GM18907 (cell line): ENCODE measurements around the gene GPD2.

Source experiments
- ATAC-seq: cut with Tn5 transposase; IDR thresholded peaks from one replicate; pipeline ENCODE4 v1.9.1; 2021; ENCODE audit warnings: mild to moderate bottlenecking, moderate library complexity; ENCODE audit not compliant: unreplicated experiment

Gene GPD2

GRCh38 chr2:156435718-156436496 lies at the start of gene GPD2:
GPD2 (plus strand) TSS chr2:156436379; CDS start chr2:156476106, 39,727 bp downstream.
- peak; percentile 67 for ATAC-seq

GRCh38 chr2:156394033-156394741 lies 42.0 kb upstream of the GPD2 start:
- no peak for ATAC-seq

GRCh38 chr2:156396126-156396525 lies 40.1 kb upstream of the GPD2 start:
- ATAC-seq: peak; percentile 38

GRCh38 chr2:156397229-156397628 lies 39.0 kb upstream of the GPD2 start:
- ATAC-seq: no peak

- ATAC-seq: no peak
Observed at GRCh38 chr2:156398176-156398575, 38.0 kb upstream of the GPD2 start.

GRCh38 chr2:156399224-156399949 lies 36.8 kb upstream of the GPD2 start:
- no peak for ATAC-seq

DNA sequence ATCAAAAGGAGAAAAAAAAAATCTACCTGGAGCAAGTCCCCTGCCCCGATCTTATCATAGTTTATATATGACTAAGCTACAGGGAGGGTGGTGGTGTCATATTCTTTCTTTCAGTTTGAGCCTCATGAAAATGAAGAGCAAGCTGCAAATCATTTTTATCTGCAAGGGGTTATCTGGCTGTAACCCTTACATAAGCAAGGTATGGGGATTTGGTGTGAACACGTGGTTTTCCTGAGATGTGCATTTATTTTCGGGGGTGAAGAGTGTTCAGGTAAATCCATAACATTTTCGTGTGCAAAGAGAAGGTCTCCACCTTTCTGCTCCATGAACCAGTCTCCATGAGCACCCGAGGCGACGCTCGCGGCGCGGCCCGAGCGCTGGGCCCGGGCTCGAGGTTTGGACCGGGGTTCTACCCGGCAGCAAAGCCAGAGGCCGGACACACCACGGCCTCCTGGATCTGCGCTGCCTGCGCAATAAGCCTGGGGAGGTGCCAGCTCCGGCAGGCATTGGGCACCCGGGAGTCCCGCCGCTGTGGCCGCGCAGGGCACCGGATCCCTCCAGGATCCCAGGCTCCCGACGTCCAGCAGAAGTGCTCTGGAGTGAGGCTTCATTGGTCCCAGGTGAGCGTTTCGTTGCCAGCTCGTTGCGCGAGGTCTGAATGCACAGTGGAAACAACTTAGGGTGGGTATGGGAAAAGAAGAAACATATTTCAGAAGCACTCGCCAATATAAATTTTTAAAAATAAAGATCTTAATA lies 36.1 kb upstream of the GPD2 start:
- peak; percentile 46 for ATAC-seq

DNA sequence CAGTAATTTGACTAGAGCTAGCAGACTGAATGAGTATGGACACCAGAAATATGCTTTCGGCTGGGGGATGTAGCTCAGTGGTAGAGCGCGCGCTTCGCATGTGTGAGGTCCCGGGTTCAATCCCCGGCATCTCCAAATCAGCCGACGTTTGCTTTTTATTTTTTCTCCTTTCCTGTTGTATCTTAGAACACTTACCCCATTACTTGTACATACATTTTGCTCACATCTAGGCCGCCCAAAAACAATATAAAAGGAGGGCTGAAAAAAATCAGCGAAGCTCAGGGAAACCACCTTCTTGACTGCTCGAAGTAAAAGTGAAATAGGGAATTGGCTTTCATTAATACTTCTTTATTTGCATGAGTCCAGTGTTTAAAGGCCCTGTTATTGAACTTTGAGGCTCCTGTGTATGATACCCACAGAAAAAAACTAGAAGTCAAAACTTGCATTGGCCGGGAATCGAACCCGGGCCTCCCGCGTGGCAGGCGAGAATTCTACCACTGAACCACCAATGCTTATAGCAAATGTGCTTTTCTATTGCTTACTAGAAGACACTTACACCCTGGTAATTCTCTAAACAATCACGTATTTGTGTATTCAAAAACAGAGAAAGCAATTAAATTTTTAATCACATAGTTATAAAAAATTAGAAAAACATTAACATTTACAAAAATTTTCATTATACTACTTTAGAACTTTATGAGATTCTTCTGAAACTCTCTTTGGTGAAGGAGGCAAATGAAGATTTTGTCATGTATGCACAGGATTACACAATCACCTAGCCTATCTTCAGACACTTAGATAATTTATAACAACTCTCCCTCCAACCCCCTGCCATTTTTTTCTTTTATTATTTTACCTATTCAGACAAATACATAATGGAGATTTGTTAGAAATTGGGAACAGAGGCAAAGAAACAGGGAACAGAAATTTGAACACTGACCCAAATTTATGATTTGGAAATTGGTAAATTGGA lies 35.2 kb upstream of the GPD2 start:
- peak; percentile 77 for ATAC-seq

DNA sequence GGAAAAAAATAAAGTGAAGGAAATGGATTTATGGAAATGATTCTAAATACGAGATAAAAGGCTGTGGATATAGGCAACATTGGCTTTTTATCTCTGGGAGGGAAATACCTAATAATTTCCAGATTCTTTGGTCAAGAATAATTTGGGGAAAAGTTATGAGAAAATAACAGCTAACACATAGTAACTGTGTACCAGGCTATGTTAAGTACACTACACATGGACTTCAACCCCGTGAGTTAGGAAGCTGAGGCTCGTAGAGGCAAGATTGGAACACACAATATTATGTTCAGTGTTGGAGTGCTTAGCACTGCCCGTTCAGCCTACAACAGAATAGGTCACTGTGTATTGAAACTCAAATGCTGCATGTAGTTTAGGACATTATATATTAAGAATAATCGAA lies 34.3 kb upstream of the GPD2 start:
- ATAC-seq: no peak

GRCh38 chr2:156405586-156405985 lies 30.6 kb upstream of the GPD2 start:
- no peak for ATAC-seq

DNA sequence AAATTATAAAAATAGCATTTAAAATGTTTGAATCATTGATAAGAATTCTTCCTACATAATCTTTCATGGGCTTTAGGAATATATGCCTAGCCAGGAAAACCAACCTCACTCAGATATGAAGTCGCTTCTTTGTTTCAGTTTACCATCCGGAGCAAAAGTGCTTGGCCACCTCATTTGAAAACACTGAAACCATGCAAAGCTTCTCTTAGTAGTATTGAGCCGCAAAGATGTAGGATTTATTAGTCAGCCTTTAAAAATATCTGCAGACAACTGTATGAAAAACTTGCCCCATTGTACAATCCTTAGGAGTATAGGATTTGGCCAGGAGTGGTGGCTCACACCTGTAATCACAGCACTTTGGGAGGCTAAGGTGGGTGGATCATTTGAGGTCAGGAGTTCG lies 24.3 kb upstream of the GPD2 start:
- no peak for ATAC-seq

DNA sequence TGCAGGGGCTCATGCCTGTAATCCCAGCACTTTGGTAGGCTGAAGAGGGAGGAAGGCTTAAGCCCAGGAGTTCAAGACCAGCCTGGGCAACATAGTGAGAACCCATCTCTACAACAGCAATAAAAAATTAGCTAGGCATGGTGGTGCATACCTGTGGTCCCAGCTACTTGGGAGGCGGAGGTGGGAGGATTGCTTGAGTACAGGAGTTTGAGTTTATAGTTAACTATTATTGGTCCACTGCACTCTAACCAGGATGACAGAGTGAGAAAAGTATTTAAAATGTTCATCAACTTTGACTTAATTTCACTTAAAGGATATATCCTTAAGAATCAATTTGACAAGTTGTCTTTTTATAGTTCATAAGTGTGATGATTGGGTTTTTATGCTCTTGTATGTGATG lies 14.3 kb upstream of the GPD2 start:
- ATAC-seq: no peak

GRCh38 chr2:156423674-156424282 lies 12.4 kb upstream of the GPD2 start:
- no peak for ATAC-seq

DNA sequence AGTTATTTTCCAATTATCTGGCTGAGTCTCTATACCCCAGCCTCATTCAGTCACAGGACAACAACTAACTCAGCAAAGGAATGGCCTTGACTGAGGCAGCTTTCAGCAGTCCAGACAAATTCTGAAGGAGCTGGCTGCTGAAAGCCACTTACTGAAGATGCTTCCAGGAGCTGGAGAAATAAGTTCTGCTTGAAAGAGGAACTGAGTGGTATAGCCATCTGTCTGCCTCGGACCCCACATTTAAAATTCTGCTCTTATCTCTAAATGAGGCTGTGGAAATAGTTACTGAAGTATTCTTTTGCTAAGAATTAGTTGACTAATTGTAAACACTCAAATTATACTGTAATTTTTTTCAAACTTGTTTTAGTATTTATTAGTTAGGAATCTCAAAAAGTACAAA lies 9.1 kb upstream of the GPD2 start:
- ATAC-seq: no peak

DNA sequence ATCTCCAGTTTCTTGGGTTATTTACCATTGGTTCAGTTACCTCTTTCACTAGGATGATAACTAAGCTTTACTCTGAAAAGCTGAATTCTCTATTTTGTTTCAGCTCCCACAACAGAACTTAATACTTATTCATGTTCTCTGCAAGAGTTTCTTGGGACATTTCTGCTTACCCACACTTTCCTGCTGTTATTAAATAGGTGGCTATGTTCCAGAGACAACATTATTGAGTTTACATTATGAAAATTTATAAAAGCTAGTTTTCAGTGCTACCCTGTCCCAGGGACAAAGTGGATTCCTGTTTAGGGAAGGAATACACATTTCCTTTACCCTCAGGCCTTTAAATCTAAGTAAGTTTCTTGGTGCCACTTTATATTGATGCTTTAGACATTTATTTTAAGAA lies 7.0 kb upstream of the GPD2 start:
- ATAC-seq: no peak

DNA sequence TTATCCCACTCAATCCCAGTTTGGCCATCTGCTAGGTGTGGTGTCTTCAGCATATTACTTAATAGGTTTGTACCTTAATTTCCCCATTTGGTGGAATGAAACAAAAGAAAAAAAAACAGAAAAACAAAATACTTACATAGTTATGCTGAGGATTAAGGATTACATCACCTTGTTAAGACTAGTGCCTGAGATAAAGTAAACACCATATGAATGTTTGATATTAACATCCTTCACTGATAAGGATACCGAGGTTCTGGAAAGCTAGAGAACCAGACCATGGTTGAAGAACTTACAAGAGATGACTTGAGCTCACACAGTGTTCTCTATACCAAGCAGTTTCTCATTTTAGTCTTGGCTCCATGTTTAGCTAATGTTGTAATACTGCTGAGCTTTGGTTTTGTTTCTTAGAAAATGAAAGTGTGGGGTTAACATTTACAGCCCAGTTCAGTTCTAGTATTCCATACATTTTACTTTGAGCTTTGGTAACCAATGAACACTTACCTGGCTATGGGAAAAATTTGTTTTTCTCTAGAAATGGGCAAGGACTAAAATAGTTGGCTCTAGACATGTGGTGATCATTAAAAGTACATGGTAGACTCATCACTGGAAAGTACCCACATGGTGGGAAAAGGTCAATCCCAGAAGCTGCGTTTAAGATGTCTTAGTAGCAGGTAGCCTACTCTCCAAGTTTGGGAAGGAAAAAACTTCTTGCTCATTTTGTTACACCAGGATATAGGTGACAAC lies 5.8 kb upstream of the GPD2 start:
- ATAC-seq: peak; percentile 14

- ATAC-seq: peak; percentile 59
Observed at GRCh38 chr2:156430980-156431358, 5.2 kb upstream of the GPD2 start.

DNA sequence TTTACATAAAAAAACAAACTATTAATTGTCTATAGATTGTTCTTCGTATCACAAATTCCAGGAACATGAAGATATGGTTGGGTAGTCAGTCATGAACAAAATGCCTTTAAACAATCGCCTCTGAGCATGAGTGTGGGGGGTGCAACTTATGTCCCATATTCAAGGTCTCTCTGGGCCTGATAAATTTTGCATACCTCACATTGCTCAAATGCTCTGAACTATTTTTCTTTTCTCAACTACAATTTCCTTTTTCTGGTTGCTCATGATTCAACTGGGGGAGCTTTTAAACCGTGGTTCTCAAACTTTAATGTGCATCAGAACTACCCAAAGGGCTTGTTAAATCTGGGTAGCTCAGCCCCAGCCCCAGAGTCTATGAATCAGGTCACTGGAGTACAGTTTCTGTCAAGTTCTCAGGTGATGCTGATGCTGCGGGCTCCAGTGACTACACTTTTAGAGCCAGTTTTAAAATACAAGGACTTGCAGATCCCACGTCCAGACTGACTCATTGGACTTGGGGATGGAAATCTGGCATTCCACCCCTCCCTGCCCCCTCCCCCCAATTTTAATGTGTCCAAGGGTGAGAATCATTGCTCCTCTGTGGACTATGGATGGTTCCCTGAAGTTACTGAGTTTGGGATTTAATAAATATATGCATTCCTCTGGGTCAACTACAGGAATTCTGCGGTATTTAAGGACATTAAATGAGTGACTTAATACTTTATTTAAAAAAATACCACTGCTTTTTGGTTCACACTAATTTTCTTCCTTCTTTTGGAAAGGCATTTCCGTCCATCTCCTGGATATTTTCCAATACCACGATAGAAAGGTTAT lies 1.5 kb upstream of the GPD2 start:
- ATAC-seq: no peak
